NCI-H2029 treated with DMSO at 0.1 percent for 48 hours (cell line): ENCODE results near the gene EFTUD2.
"Not testable (repeated sequence)": the region's sequence is repeated elsewhere in the genome, so short reads cannot be mapped to it uniquely, and the experiment has no call there.

Experiments
- DNase-seq: peaks from one replicate; lab custom pipeline; 2025; lab: John Stamatoyannopoulos, UW

Gene EFTUD2

DNA sequence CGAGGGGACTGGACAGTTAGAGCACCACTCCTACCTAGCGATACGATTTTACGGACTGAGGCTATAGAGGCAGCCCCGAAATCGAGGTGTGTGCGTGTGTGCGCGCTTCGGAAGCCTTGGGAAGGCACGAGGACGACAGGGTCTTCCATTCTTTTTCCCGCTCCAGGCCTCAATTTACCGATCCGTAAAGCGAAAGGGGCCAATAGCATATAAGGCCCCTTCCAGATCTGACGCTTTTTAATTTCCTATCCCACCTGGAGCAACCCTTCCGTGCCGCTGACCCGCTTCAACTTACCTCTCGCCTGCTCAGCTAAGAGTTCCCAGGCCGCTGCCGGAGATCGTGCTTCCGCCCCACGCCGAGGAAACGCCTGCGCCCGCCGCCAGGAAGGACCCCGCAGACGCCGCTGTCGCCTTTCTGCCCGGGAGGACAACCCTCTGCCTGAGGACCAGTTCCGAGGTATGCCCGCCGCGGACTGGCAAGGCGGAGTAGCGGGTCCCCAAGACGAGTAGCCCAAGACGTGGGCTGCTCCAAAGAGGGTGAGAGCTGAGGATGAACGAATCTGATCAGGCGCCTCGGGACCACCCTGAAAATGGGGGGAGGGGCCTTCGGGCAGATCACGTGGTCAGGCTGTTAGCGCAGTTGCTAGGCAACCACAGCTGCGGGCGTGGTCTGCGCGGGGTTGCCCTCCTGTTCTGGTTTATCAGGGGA lies at the start of gene EFTUD2:
EFTUD2 (minus strand) TSS at position 372 of the 709 bp plus-strand sequence. CDS start 4,924 bp downstream, outside the sequence.
- DNase-seq = peak; percentile 50

DNA sequence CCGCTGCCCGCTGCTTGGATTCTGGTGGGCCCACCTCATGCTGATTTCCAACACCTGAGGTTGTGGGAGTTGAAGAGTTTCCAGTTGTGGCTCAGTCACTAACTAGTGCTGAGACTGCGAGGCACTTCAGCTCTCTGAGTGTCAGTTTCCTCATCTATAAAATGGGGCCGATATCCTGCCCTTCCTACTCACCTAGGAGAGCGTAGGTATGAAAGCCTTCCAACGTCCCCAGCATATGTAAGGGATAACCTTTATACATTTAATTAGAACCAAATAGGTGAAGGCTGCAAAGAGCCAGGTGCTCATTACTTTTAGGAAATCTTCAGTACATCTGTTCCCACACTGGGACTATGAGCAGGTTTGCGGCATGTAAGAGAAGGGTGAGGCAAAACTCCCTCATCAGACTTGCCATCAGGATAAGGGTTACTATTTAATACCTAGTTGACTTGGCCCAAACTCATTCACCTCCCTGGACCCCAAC lies 49.1 kb upstream of the EFTUD2 start:
- DNase-seq = no peak

DNA sequence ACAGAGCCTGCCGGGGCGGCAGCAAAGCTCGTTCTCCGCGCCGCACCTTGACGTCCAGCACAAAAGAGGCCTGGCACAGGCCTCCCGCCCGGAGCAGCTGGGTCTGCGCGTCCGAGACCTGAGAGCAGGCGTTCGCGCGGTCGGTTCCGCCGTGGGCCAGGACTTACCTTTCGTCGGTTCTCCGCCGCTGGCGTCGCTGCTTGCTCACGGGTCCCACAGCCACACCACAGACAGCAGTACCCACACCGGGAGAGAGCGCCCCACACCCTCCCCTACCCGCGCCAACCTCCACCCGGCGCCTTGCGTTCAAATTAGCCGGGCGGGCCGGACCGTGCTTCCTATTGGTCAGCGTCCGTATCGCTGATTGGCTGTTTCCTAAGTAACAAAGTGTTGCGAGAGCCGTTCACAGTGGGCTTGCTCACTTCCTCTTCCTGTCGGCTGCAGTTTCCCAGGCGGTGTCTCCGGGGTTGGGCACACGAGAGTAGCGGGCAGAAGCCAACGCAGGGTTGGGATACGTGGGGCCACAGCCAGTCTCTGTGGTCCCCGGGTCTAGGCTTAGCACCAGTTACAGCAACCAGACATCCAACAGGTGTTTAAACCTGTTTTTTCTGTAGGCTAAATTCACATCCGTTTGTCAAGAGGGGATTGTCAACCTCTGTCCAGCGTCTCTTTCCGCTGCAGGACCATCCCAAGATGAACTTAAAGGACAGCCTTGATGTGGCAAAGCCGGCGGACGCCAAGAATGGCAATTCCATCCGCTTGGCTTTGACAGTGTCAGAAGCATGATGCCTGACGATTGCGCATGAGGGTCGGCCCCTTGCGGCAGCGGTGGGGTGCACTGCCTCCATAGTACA lies 48.4 kb upstream of the EFTUD2 start, which contains the start of gene KIF18B:
KIF18B (minus strand) TSS at position 313 of the 854 bp plus-strand sequence. CDS start 11,429 bp downstream, outside the sequence.
- DNase-seq = peak; percentile 80

GRCh38 chr17:44945652-44946051 lies 46.4 kb upstream of the EFTUD2 start:
- DNase-seq = not testable (repeated sequence)

GRCh38 chr17:44942456-44942855 lies 43.2 kb upstream of the EFTUD2 start:
- DNase-seq = no peak

GRCh38 chr17:44941712-44942331 lies 42.6 kb upstream of the EFTUD2 start:
- no peak for DNase-seq

DNA sequence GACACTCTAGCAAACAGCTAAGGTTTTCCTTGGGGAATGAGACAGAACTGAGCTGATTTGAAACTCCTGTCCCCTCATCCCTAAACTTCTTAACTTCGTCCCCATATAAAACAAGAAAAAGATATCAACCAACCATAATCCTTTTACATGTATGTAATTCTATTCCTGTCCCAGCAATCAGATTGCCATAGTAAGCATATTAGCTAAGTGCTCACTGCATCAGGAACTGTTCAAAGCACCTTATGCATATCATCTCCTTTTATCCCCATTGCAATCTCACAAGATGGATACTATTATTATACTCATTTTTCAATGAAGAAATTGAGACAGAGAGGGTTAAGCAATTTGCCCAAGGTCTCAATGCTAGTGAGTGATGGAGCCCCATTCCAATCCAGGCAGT lies 41.5 kb upstream of the EFTUD2 start:
- no peak for DNase-seq

DNA sequence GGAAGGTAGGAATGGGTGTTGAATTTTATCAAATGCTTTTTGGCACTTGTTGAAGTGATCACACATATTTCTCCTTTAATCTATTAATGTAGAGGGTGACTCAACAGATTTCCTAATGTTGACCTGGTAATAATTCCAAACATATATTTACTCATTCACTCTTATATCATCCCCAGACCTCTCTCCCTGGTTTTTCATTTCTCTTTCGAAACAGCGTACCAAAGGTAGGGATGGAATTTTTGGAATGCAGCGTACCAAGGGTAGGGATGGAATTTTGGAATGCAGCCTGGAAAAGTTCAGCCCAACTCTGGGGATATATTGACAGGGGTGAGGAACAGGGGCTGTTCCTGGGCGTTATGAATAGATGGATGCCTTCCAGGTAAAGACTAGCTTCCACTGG lies 41.1 kb upstream of the EFTUD2 start:
- DNase-seq = no peak

- no peak for DNase-seq
Observed at GRCh38 chr17:44935116-44935515, 35.9 kb upstream of the EFTUD2 start.

GRCh38 chr17:44934745-44935105 lies 35.5 kb upstream of the EFTUD2 start:
- DNase-seq = no peak

- no peak for DNase-seq
Observed at GRCh38 chr17:44933824-44934744, 34.8 kb upstream of the EFTUD2 start.

- DNase-seq = no peak
Observed at GRCh38 chr17:44932787-44933097, 33.5 kb upstream of the EFTUD2 start.

DNA sequence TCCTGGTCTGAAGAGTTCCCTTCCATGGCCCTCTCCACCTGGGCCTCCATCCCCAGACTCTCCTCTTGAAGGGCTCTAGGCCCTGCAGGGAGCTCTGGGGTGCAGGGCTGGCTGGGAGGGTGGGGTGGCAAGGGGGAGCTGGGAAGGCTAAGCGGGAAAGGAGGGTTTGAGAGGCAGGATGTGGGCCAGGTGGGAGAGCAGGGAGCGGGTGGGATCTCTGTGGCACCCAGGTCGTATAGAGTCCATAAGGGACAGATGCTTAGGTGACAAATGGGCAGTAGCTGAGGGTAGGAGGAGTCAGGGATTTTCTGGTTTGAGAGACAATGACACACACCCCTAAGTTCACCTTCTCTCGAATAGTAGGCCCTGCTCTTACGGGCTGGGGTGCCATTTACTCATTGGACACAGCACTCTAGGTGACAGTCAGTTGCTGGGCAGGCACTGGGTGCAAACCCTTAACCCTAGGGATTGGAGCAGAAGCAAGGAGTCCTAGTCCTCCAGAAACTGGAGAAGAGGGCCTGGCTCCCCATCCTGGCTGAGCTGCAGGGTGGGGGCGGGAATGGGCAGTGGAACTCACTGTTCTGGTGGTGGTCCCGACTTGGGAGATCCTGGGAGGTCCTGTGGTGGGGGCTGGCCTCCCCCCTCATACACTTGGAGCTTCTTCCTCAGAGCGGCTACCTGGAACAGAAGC lies 33.0 kb upstream of the EFTUD2 start:
- no peak for DNase-seq

GRCh38 chr17:44931376-44931775 lies 32.1 kb upstream of the EFTUD2 start:
- no peak for DNase-seq

- DNase-seq = no peak
Observed at GRCh38 chr17:44930667-44931066, 31.4 kb upstream of the EFTUD2 start.

DNA sequence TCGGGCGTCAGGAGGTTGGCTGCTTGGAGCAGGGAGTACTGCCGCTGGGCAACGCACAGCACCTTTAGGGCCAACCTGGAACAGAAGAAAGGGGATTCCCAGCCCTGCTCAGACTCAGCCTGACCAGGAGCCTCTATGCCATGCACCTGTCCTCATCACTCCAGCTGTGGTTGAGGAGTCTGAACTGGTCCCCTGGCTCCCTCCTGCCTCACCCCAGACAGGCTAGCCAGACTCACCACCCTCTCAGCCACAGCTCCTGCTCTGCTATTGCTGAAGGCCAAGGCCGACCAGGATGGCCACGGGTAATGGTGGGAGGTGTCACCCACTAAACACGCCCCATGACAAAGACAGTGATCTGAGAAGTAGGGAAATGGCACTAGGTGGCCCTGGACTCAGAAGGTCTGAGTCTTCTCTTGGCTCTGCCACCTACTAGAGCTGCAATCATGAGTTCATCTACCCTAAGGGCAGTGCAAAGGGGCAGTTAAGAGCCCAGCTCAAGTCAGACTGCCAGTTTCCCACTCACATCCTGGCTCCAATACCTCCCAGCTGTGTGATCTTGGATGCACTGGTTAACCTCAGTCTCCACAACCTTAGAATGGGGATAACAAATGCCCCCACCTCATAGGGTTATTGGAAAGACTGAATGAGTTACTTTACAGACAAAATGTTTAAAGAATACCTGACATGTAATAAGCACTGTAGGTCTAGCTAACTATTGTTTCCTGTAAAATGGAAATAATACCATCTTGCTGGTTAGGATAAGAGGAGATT lies 29.9 kb upstream of the EFTUD2 start:
- DNase-seq = no peak

DNA sequence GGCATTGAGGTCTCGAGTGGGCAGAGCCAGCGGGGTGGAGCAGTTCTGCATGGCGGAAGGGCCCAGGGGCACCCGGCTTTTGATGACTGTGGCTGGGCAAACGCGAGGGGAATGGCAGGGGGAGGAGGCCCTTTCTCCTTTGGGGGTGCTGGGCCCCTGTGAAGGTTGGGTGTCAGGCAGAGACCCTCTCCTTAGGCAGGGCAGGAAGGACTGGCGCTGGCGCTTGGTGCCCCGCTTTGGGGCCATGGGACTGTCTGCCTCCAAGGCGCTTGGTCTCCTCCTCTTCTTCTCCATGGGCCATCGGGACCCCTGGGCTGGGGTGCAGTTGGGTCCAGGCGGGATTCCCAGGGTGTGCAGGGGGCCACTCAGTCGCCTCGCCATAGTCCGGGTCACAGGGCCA lies 28.9 kb upstream of the EFTUD2 start:
- no peak for DNase-seq

GRCh38 chr17:44927696-44928095 lies 28.5 kb upstream of the EFTUD2 start:
- DNase-seq = no peak

GRCh38 chr17:44926821-44927525 lies 27.7 kb upstream of the EFTUD2 start:
- no peak for DNase-seq
